Thyroid gland (tissue), 4 donors: Measurements from ENCODE around the gene TBCC.
A peak's percentile ranks its signal among the peaks of the same experiment; 100 is the strongest.

ENCODE experiments used
- CTCF ChIP-seq, 6 experiments: fragments of 200-600 bp in 3 of 6; fragments of 450-650 bp in 3 of 6; sonication (generic) in 3 of 6; IDR thresholded peaks; one replicate each; pipeline ENCODE4 v1.5.1; 2016 to 2019; ENCODE audit warnings: antibody characterized with exemption in 6 of 6, mild to moderate bottlenecking in 2 of 6, inconsistent platforms in 1 of 6, moderate library complexity in 1 of 6
- POLR2A ChIP-seq, 2 donors: fragments of 450-650 bp; IDR thresholded peaks; one replicate each; pipeline ENCODE4 v1.6.1; 2017; ENCODE audit warnings: antibody characterized with exemption in 2 of 2, mild to moderate bottlenecking in 2 of 2, moderate library complexity in 1 of 2

- TF ChIP-seq CTCF (IDR thresholded peaks at IDR 0.05), result peak; percentile 76 to 99 (median 94)
- no peak for TF ChIP-seq POLR2A (IDR thresholded peaks at IDR 0.05)
Measured at GRCh38 chr6:42726485-42727086, 19.3 kb downstream of the TBCC start.
